Measurements from ENCODE around the gene CYRIA. TPM values are rescaled to one million over a fixed set of nuclear protein-coding genes. Genes with fewer than 3 reads are reported as not detected.

The CYRIA gene
- polyA plus RNA-seq, 1 experiment: not detected

- no peaks in the 10 kb centered on the region for H3K36me3 ChIP-seq (ENCODE audit: control insufficient read depth, insufficient read depth, low read length)
- H3K4me3 ChIP-seq (ENCODE audit: low read depth, low read length): no peak overlapping the region
- CTCF ChIA-PET: no interaction called here
- POLR2A ChIA-PET: no interaction called here
- H3K27me3 ChIP-seq (ENCODE audit: control insufficient read depth, insufficient read depth, low read length): no peaks in the 10 kb centered on the region
- DNase-seq (ENCODE audit: low read depth): no peak
- TF ChIP-seq CTCF (IDR thresholded peaks at IDR 0.05; ENCODE audit: insufficient read depth, low read depth, low read length): no peak
Observed at GRCh38 chr2:16674154-16674553, 8.5 kb upstream of the CYRIA start.

GRCh38 chr2:16671760-16672159, 6.1 kb upstream of the CYRIA start:
- no peak for DNase-seq (ENCODE audit: low read depth)
- CTCF ChIA-PET: interaction anchor here (0.5 kb wide), 1 partner anchor 594 kb away, joined by 3 read pairs; no protein-coding TSS in a partner anchor
- POLR2A ChIA-PET: no interaction called here

GRCh38 chr2:16669388-16669787, 3.8 kb upstream of the CYRIA start:
- H3K27me3 ChIP-seq (ENCODE audit: control insufficient read depth, insufficient read depth, low read length): peaks cover 3% of the 10 kb centered on the region
- ChIA-PET CTCF (no interaction called here), POLR2A (no interaction called here)
- DNase-seq (ENCODE audit: low read depth): no peak
- H3K36me3 ChIP-seq (ENCODE audit: control insufficient read depth, insufficient read depth, low read length): no peaks in the 10 kb centered on the region
- no peak for TF ChIP-seq CTCF (IDR thresholded peaks at IDR 0.05; ENCODE audit: insufficient read depth, low read depth, low read length)
- no peak overlapping the region for H3K4me3 ChIP-seq (ENCODE audit: low read depth, low read length)

More at GRCh38 chr2:16671760-16672159, 6.1 kb upstream of the CYRIA start:
- TF ChIP-seq CTCF (IDR thresholded peaks at IDR 0.05; ENCODE audit: insufficient read depth, low read depth, low read length): no peak
- H3K36me3 ChIP-seq (ENCODE audit: control insufficient read depth, insufficient read depth, low read length): no peaks in the 10 kb centered on the region
- no peak overlapping the region for H3K4me3 ChIP-seq (ENCODE audit: low read depth, low read length)
- H3K27me3 ChIP-seq (ENCODE audit: control insufficient read depth, insufficient read depth, low read length): no peaks in the 10 kb centered on the region

GRCh38 chr2:16666449-16666801, 791 bp upstream of the CYRIA start:
- Histone ChIP-seq H3K36me3 (ENCODE audit: control insufficient read depth, insufficient read depth, low read length) (no peaks in the 10 kb centered on the region), H3K4me3 (ENCODE audit: low read depth, low read length) (no peak overlapping the region), H3K27me3 (ENCODE audit: control insufficient read depth, insufficient read depth, low read length) (peaks cover 3% of the 10 kb centered on the region)
- no peak for DNase-seq (ENCODE audit: low read depth)
- CTCF ChIA-PET: interaction anchor here (1.2 kb wide), 1 partner anchor 12 kb away, joined by 3 read pairs; no protein-coding TSS in a partner anchor
- POLR2A ChIA-PET: no interaction called here
- no peak for TF ChIP-seq CTCF (IDR thresholded peaks at IDR 0.05; ENCODE audit: insufficient read depth, low read depth, low read length)

- TF ChIP-seq CTCF (IDR thresholded peaks at IDR 0.05; ENCODE audit: insufficient read depth, low read depth, low read length): no peak
- Histone ChIP-seq H3K4me3 (ENCODE audit: low read depth, low read length) (peak overlapping the region; percentile 29), H3K27me3 (ENCODE audit: control insufficient read depth, insufficient read depth, low read length) (peaks cover 3% of the 10 kb centered on the region), H3K36me3 (ENCODE audit: control insufficient read depth, insufficient read depth, low read length) (no peaks in the 10 kb centered on the region)
- ChIA-PET POLR2A (no interaction called here), CTCF (no interaction called here)
- no peak for DNase-seq (ENCODE audit: low read depth)
Observed at GRCh38 chr2:16664809-16665747, 556 bp downstream of the CYRIA start.

All from BJ (cell line).